Measurements from ENCODE around the gene VCL.
A peak's percentile ranks its signal among the peaks of the same experiment; 100 is the strongest.

VCL gene

GRCh38 chr10:74048433-74048832 lies 50.5 kb downstream of the VCL start:
- TF ChIP-seq ZNF384 (IDR thresholded peaks at IDR 0.05) (peak; percentile 47; the same call in 1 of the 2 replicates), PKNOX1 (IDR thresholded peaks at IDR 0.05) (no peak), BHLHE40 (IDR thresholded peaks at IDR 0.05; ENCODE audit: borderline replicate concordance) (no peak)
- DNase-seq (ENCODE audit: extremely low spot score), result no peak
- POLR2A ChIA-PET, result interaction anchor here (1.0 kb wide), 1 partner anchor 49 kb away, joined by 3 read pairs; no protein-coding TSS in a partner anchor
- CTCF ChIA-PET, result no interaction called here

- TF ChIP-seq FOXK2 (IDR thresholded peaks at IDR 0.05), result no peak
- no peak for TF ChIP-seq L3MBTL2 (conservative IDR thresholded peaks at IDR 0.05)
- no peak for TF ChIP-seq ELF4 (IDR thresholded peaks at IDR 0.05)
- no peak for TF ChIP-seq BHLHE40 (IDR thresholded peaks at IDR 0.05; ENCODE audit: borderline replicate concordance)
- CTCF ChIA-PET, result interaction anchor here (0.6 kb wide), 1 partner anchor 15 kb away, joined by 4 read pairs; no protein-coding TSS in a partner anchor
These were observed 52.0 kb downstream of the VCL start for GRCh38 chr10:74049955-74050354.

GRCh38 chr10:74050653-74051052 lies 52.7 kb downstream of the VCL start:
- ChIA-PET CTCF (no interaction called here), POLR2A (no interaction called here)
- TF ChIP-seq PKNOX1 (IDR thresholded peaks at IDR 0.05) (no peak), ZNF384 (IDR thresholded peaks at IDR 0.05) (no peak), NFRKB (IDR thresholded peaks at IDR 0.05) (no peak), ELF4 (IDR thresholded peaks at IDR 0.05) (no peak), TARDBP (IDR thresholded peaks at IDR 0.05) (no peak), FOXA1 (IDR thresholded peaks at IDR 0.05) (no peak), FOXK2 (IDR thresholded peaks at IDR 0.05) (no peak), ARNT (IDR thresholded peaks at IDR 0.05) (no peak), FOXM1 (IDR thresholded peaks at IDR 0.05; ENCODE audit: borderline replicate concordance) (no peak)
- DNase-seq (ENCODE audit: extremely low spot score), result no peak

More at GRCh38 chr10:74049955-74050354, 52.0 kb downstream of the VCL start:
- POLR2A ChIA-PET, result no interaction called here
- DNase-seq (ENCODE audit: extremely low spot score), result no peak

- TF ChIP-seq PKNOX1 (IDR thresholded peaks at IDR 0.05) (no peak), NFRKB (IDR thresholded peaks at IDR 0.05) (no peak), ZNF384 (IDR thresholded peaks at IDR 0.05) (no peak), CTBP1 (IDR thresholded peaks at IDR 0.05; ENCODE audit: borderline replicate concordance) (no peak), BHLHE40 (IDR thresholded peaks at IDR 0.05; ENCODE audit: borderline replicate concordance) (no peak), ARNT (IDR thresholded peaks at IDR 0.05) (no peak), FOXA1 (IDR thresholded peaks at IDR 0.05) (no peak), FOXM1 (IDR thresholded peaks at IDR 0.05; ENCODE audit: borderline replicate concordance) (no peak), L3MBTL2 (conservative IDR thresholded peaks at IDR 0.05) (no peak), HDGF (IDR thresholded peaks at IDR 0.05; ENCODE audit: borderline replicate concordance) (no peak), FOXK2 (IDR thresholded peaks at IDR 0.05) (no peak), SP1 (IDR thresholded peaks at IDR 0.05) (no peak), LEF1 (IDR thresholded peaks at IDR 0.05; ENCODE audit: borderline replicate concordance) (no peak), SUZ12 (IDR thresholded peaks at IDR 0.05) (no peak)
- CTCF ChIA-PET, result no interaction called here
- POLR2A ChIA-PET, result no interaction called here
- DNase-seq (ENCODE audit: extremely low spot score), result no peak
These were observed 53.9 kb downstream of the VCL start for GRCh38 chr10:74051736-74052342.

DNA sequence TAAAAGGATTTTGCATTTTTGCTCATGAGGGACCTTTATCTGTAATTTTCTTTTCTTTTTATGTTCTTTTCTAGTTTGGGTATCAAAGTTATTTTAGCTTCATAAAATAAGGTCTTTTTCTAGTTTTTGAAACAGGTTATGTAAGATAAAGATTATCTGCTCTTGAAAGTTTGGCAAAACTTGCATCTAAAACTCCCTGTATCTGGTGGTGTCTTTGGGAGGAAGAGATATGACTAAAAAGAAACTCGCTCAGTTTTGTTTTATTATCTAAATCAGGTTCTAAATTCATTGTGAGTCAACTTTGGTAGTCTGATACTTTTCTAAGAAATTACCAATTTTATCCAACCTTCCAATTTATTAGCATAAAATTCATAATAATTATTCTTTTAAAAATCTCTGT lies 55.1 kb downstream of the VCL start:
- POLR2A ChIA-PET, result no interaction called here
- CTCF ChIA-PET, result no interaction called here
- no peak for TF ChIP-seq SUZ12 (IDR thresholded peaks at IDR 0.05)
- TF ChIP-seq FOXK2 (IDR thresholded peaks at IDR 0.05), result no peak
- TF ChIP-seq SP1 (IDR thresholded peaks at IDR 0.05), result no peak
- no peak for DNase-seq (ENCODE audit: extremely low spot score)

DNA sequence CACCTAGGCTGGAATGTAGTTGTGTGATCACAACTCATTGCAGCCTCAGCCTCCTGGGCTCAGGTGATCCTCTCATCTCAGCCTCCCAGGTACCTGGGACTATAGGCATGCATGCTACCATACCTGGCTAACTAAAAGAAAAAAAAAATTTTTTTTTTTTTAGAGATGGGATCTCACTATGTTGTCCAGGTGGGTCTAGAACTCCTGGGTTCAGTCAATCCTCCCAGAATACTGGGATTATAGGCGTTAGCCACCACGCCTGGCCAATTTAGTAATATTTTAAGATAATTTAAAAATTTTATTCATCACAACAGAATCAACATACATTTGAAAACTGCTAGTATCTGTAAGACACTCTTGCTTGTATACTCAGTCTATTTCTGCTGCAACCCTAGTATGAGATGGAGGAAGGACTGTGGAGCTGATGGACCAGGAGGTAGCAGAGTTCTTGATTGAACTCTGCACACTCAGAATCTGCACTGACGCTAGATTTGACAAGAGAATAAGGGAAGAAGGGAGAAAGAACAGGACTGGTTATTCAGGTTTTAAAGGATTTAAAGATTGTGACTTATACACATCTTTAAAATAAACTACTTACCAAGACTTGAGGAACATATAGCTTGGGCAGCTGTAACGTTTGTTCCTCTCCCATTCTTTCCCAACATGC lies 57.6 kb downstream of the VCL start:
- ChIA-PET POLR2A (no interaction called here), CTCF (interaction anchor here (0.7 to 1.1 kb wide), 2 partner anchors 26 to 115 kb away, joined by 3 read pairs; no protein-coding TSS in a partner anchor)
- TF ChIP-seq FOXA1 (IDR thresholded peaks at IDR 0.05) (no peak), ARNT (IDR thresholded peaks at IDR 0.05) (no peak), NFRKB (IDR thresholded peaks at IDR 0.05) (no peak), PKNOX1 (IDR thresholded peaks at IDR 0.05) (no peak), ZNF384 (IDR thresholded peaks at IDR 0.05) (no peak), TARDBP (IDR thresholded peaks at IDR 0.05) (no peak)
- no peak for DNase-seq (ENCODE audit: extremely low spot score)

All from HEK293T (cell line).